CD14-positive monocyte (primary cell): ENCODE measurements around the gene IFNG-AS1. TPM values are rescaled to one million over a fixed set of nuclear protein-coding genes. Genes with fewer than 3 reads are reported as not detected.

ENCODE experiments used
- DNase-seq, 3 donors: peaks; one replicate each; pipeline ENCODE4 v3.0.0-alpha.2; 2011 to 2022
- H2AFZ ChIP-seq: 2 replicates; pipeline ENCODE4 v1.6.0; 2012; ENCODE audit warnings: mild to moderate bottlenecking, low read depth, low read length, inconsistent platforms; ENCODE audit not compliant: insufficient read depth, poor library complexity, severe bottlenecking
- H3K27ac ChIP-seq, 2 donors: 1 replicate in 1 of 2; 2 replicates in 1 of 2; pipeline ENCODE4 v1.5.1; 2012 to 2013; ENCODE audit warnings: low read length in 2 of 2, control low read depth in 1 of 2, inconsistent platforms in 1 of 2, low read depth in 1 of 2, mild to moderate bottlenecking in 1 of 2
- H3K27me3 ChIP-seq, 2 donors: one replicate each; pipeline versions ENCODE4 v1.6.0 to v1.6.1; 2011 to 2013; ENCODE audit warnings: low read length in 2 of 2; ENCODE audit not compliant: control insufficient read depth in 2 of 2, insufficient read depth in 2 of 2
- H3K36me3 ChIP-seq, 2 donors: replicated peaks in 1 of 2; 1 replicate in 1 of 2; 2 replicates in 1 of 2; pipeline versions ENCODE4 v1.5.1 to v1.6.1; 2012 to 2013; ENCODE audit warnings: low read length in 2 of 2, control low read depth in 1 of 2, inconsistent platforms in 1 of 2, mild to moderate bottlenecking in 1 of 2; ENCODE audit not compliant: insufficient read depth in 2 of 2, control insufficient read depth in 1 of 2
- H3K4me1 ChIP-seq, 2 donors: 1 replicate in 1 of 2; 2 replicates in 1 of 2; pipeline versions ENCODE4 v1.5.1 to v1.6.1; 2012 to 2013; ENCODE audit warnings: low read length in 2 of 2, control low read depth in 1 of 2, inconsistent platforms in 1 of 2, mild to moderate bottlenecking in 1 of 2, moderate library complexity in 1 of 2; ENCODE audit not compliant: insufficient read depth in 2 of 2, control insufficient read depth in 1 of 2
- H3K4me2 ChIP-seq: replicated peaks from 2 replicates; pipeline ENCODE3; 2012; ENCODE audit warnings: low read length, moderate library complexity, mild to moderate bottlenecking; ENCODE audit not compliant: poor library complexity, severe bottlenecking; ENCODE audit errors: extremely low read depth
- H3K4me3 ChIP-seq, 3 experiments: fragments of 200-600 bp in 1 of 3; sonication (generic) in 1 of 3; replicated peaks in 1 of 3; 1 replicate in 2 of 3; 2 replicates in 1 of 3; pipeline ENCODE4 v1.5.1; 2011 to 2013; ENCODE audit warnings: low read length in 3 of 3, mild to moderate bottlenecking in 3 of 3, control low read depth in 2 of 3, low read depth in 2 of 3, inconsistent platforms in 1 of 3, moderate library complexity in 1 of 3
- H3K79me2 ChIP-seq: 2 replicates; pipeline ENCODE4 v1.6.0; 2012; ENCODE audit warnings: mild to moderate bottlenecking, control low read depth, inconsistent platforms, low read length, moderate library complexity; ENCODE audit not compliant: insufficient read depth
- H3K9ac ChIP-seq: 2 replicates; pipeline ENCODE4 v1.6.0; 2017; ENCODE audit warnings: low read length, mild to moderate bottlenecking; ENCODE audit not compliant: insufficient read depth, poor library complexity, severe bottlenecking
- H3K9me3 ChIP-seq, 2 donors: replicated peaks in 1 of 2; 1 replicate in 1 of 2; 2 replicates in 1 of 2; pipeline versions ENCODE4 v1.5.1 to v1.6.1; 2012 to 2013; ENCODE audit warnings: low read length in 2 of 2, control low read depth in 1 of 2; ENCODE audit not compliant: control insufficient read depth in 1 of 2, insufficient read depth in 1 of 2
- H4K20me1 ChIP-seq: 2 replicates; pipeline ENCODE4 v1.6.0; 2012; ENCODE audit warnings: mild to moderate bottlenecking, low read length, control low read depth, moderate library complexity; ENCODE audit not compliant: insufficient read depth
- H3K27ac Mint-ChIP-seq, 7 donors: one replicate each; pipeline ENCODE4 v1.8.0; 2020; ENCODE audit warnings: mild to moderate bottlenecking in 7 of 7, mixed read lengths in 7 of 7, moderate library complexity in 6 of 7, inconsistent platforms in 2 of 7
- H3K27me3 Mint-ChIP-seq, 3 donors: one replicate each; pipeline ENCODE4 v1.8.0; 2021 to 2022; ENCODE audit warnings: low read depth in 3 of 3, mild to moderate bottlenecking in 3 of 3, mixed read lengths in 3 of 3, moderate library complexity in 3 of 3, inconsistent platforms in 1 of 3
- H3K36me3 Mint-ChIP-seq, 2 donors: one replicate each; pipeline ENCODE4 v1.8.0; 2020; ENCODE audit warnings: mixed read lengths in 2 of 2, inconsistent platforms in 1 of 2, mild to moderate bottlenecking in 1 of 2
- H3K4me1 Mint-ChIP-seq: one replicate; pipeline ENCODE4 v1.8.0; 2020; ENCODE audit warnings: mild to moderate bottlenecking, mixed read lengths
- H3K4me3 Mint-ChIP-seq, 2 donors: one replicate each; pipeline ENCODE4 v1.8.0; 2020; ENCODE audit warnings: mild to moderate bottlenecking in 2 of 2, mixed read lengths in 2 of 2, moderate library complexity in 1 of 2
- H3K9me3 Mint-ChIP-seq, 7 donors: one replicate each; pipeline ENCODE4 v1.8.0; 2020 to 2022; ENCODE audit warnings: mixed read lengths in 7 of 7, mild to moderate bottlenecking in 6 of 7, moderate library complexity in 6 of 7, inconsistent platforms in 2 of 7
- WGBS: methylation state at CpG from one replicate; pipeline ENCODE4 v1.1.5; 2013; ENCODE audit warnings: missing lambda C conversion rate; ENCODE audit not compliant: insufficient coverage; 5-methylcytosine and 5-hydroxymethylcytosine counted together
- intact Hi-C, 2 donors: fragments of 100-400 bp; cut with micrococcal nuclease; formaldehyde crosslinking; loops; one replicate each; pipeline versions ENCODE4 v1.15.0 to v1.15.1; 2023
- polyA plus RNA-seq, 3 donors: library from polyadenylated mRNA; depleted of rRNA in 1 of 3; unstranded in 2 of 3; stranded (reverse) in 1 of 3; fragments of 300-500 nt in 2 of 3; fragments of >200 nt in 1 of 3; fragmentation: Illumina TruSeq in 2 of 3; gene quantifications; 1 replicate in 2 of 3; 2 replicates in 1 of 3; pipeline ENCODE4 v1.2.3, GENCODE V29; 2012 to 2021
- TF ChIP-seq, protein P1 (sequence below): fragments of 200-600 bp; IDR thresholded peaks from one replicate; pipeline ENCODE4 v1.8.0; 2022; ENCODE audit warnings: antibody characterized with exemption, mild to moderate bottlenecking

The IFNG-AS1 gene
- polyA plus RNA-seq, 3 donors = not detected

DNA sequence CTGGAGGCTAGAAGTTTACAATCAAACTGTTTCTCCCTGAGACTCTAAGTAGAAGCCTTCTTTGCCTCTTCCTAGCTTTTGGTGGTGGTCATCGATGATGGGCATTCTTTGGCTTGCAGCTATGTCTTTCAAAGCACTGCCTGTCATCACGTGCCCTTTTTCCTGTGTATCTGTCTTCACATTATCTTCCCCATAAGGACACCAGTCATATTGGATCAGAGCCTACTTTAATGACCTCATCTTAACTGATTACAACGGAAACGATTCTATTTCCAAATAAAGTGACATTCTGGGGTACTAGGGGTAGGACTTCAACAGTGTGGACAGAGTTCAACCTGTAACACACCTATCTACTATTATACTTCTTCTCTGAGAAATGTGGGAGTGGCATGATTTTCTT lies 31.1 kb upstream of the IFNG-AS1 start:
- Histone ChIP-seq H3K9me3 (no peaks in the 10 kb centered on the region), H3K4me2 (no peak overlapping the region), H4K20me1 (no peaks in the 10 kb centered on the region), H2AFZ (no peak overlapping the region), H3K4me1 (no peaks in the 10 kb centered on the region), H3K9ac (no peak overlapping the region), H3K4me3 (no peak overlapping the region), H3K36me3 (no peaks in the 10 kb centered on the region), H3K27ac (no peak overlapping the region), H3K27me3 (no peaks in the 10 kb centered on the region), H3K79me2 (no peaks in the 10 kb centered on the region)
- Mint-ChIP-seq H3K9me3 (peaks cover 0 to 3% (median 0%) of the 10 kb centered on the region in 7 donors), H3K27me3 (peaks cover 0 to 1% (median 0%) of the 10 kb centered on the region in 3 donors), H3K36me3 (no peaks in the 10 kb centered on the region), H3K4me1 (no peaks in the 10 kb centered on the region), H3K27ac (no peak overlapping the region), H3K4me3 (no peak overlapping the region)
- TF ChIP-seq, protein P1, sequence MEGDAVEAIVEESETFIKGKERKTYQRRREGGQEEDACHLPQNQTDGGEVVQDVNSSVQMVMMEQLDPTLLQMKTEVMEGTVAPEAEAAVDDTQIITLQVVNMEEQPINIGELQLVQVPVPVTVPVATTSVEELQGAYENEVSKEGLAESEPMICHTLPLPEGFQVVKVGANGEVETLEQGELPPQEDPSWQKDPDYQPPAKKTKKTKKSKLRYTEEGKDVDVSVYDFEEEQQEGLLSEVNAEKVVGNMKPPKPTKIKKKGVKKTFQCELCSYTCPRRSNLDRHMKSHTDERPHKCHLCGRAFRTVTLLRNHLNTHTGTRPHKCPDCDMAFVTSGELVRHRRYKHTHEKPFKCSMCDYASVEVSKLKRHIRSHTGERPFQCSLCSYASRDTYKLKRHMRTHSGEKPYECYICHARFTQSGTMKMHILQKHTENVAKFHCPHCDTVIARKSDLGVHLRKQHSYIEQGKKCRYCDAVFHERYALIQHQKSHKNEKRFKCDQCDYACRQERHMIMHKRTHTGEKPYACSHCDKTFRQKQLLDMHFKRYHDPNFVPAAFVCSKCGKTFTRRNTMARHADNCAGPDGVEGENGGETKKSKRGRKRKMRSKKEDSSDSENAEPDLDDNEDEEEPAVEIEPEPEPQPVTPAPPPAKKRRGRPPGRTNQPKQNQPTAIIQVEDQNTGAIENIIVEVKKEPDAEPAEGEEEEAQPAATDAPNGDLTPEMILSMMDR = no peak
- DNase-seq = no peak
- intact Hi-C loops = no loop called here
- WGBS = 100% methylated on average over 1 of the region's 4 CpGs

DNA sequence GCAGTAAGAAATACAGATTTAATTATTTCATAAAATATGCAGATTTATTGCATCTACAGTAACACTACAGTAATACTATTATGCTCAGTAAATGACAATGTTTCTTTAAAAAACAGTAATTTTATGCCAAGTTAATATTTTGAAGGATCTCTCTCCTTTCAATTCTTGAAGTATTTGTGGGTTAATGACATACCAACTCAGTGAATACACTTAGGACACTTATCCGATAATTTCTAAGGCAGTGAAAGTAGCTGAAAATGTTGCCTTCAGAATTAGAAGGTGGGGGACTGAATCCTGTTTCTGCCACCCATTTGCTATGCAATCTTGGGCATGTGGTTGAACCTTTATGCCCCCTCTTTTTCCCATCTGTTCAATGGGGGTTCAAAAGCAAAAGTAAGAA lies 24.8 kb upstream of the IFNG-AS1 start:
- Histone ChIP-seq H3K9ac (no peak overlapping the region), H3K27me3 (no peaks in the 10 kb centered on the region), H3K27ac (no peak overlapping the region), H3K4me3 (no peak overlapping the region), H3K4me2 (no peak overlapping the region), H3K9me3 (no peaks in the 10 kb centered on the region), H4K20me1 (no peaks in the 10 kb centered on the region), H3K36me3 (no peaks in the 10 kb centered on the region), H3K4me1 (no peaks in the 10 kb centered on the region), H2AFZ (no peak overlapping the region), H3K79me2 (no peaks in the 10 kb centered on the region)
- WGBS = no CpG with 5 or more reads among the region's 1 CpG
- H3K4me3 Mint-ChIP-seq = no peak overlapping the region
- H3K4me1 Mint-ChIP-seq = no peaks in the 10 kb centered on the region
- intact Hi-C loops = no loop called here
- no peak overlapping the region for H3K27ac Mint-ChIP-seq
- peaks cover 0 to 1% (median 1%) of the 10 kb centered on the region in 3 donors for H3K27me3 Mint-ChIP-seq
- no peaks in the 10 kb centered on the region for H3K36me3 Mint-ChIP-seq
- no peaks in the 10 kb centered on the region for H3K9me3 Mint-ChIP-seq
- DNase-seq = no peak
- TF ChIP-seq, protein P1 = no peak
